WTC11 (cell line): ENCODE results near the gene TMEM185B. TPM values are rescaled to one million over a fixed set of nuclear protein-coding genes. Genes with fewer than 3 reads are reported as not detected.

Experiments used
- ATAC-seq: fragments of 200-7000 bp; cut with Tn5 transposase; 2 replicates; pipeline ENCODE4 v1.10.0; 2021; ENCODE audit warnings: mild to moderate bottlenecking, moderate library complexity
- CTCF ChIA-PET: fragments of 300-600 bp; sonication (Branson Sonifier 250); formaldehyde crosslinking; loops from one replicate; lab custom pipeline; 2021; ENCODE audit warnings: antibody characterized with exemption; lab: Charles Lee
- POLR2A ChIA-PET: fragments of 350-600 bp; sonication (Branson Sonifier 250); formaldehyde crosslinking; loops from one replicate; lab custom pipeline; 2021; ENCODE audit warnings: antibody characterized with exemption; lab: Charles Lee
- DNase-seq: peaks from one replicate; pipeline ENCODE4 v3.0.0; 2021; ENCODE audit warnings: low spot score
- H3K27ac Mint-ChIP-seq: 2 replicates; pipeline ENCODE4 v1.8.0; 2021; ENCODE audit warnings: mixed read lengths
- H3K27me3 Mint-ChIP-seq: 2 replicates; pipeline ENCODE4 v1.8.0; 2021; ENCODE audit warnings: low read depth, mild to moderate bottlenecking, moderate library complexity, mixed read lengths
- H3K36me3 Mint-ChIP-seq: 2 replicates; pipeline ENCODE4 v1.8.0; 2021; ENCODE audit warnings: mixed read lengths
- H3K4me1 Mint-ChIP-seq: 2 replicates; pipeline ENCODE4 v1.8.0; 2022; ENCODE audit warnings: mixed read lengths
- H3K4me3 Mint-ChIP-seq: 2 replicates; pipeline ENCODE4 v1.8.0; 2021; ENCODE audit warnings: mild to moderate bottlenecking, moderate library complexity, mixed read lengths
- H3K9me3 Mint-ChIP-seq: 2 replicates; pipeline ENCODE4 v1.8.0; 2021; ENCODE audit warnings: mixed read lengths
- AFF4 ChIP-seq: sonication (generic); formaldehyde crosslinking; IDR thresholded peaks from 2 replicates; pipeline ENCODE4 v1.8.1; 2023; ENCODE audit warnings: mild to moderate bottlenecking, missing genetic modification reagents, borderline replicate concordance
- ATF1 ChIP-seq: sonication (generic); formaldehyde crosslinking; IDR thresholded peaks from 2 replicates; pipeline ENCODE4 v1.8.1; 2023; ENCODE audit warnings: mild to moderate bottlenecking, moderate library complexity, missing genetic modification reagents
- EMX1 ChIP-seq: fragments of 250-450 bp; sonication (Bioruptor Pico); IDR thresholded peaks from 2 replicates; pipeline ENCODE4 v1.8.0; 2021; ENCODE audit warnings: mild to moderate bottlenecking
- ESRRA ChIP-seq: sonication (generic); formaldehyde crosslinking; IDR thresholded peaks from 2 replicates; pipeline ENCODE4 v1.8.1; 2022; ENCODE audit warnings: mild to moderate bottlenecking, missing genetic modification reagents, borderline replicate concordance
- FOXJ3 ChIP-seq: sonication (generic); formaldehyde crosslinking; IDR thresholded peaks from 2 replicates; pipeline ENCODE4 v1.9.0; 2021; ENCODE audit warnings: missing genetic modification reagents, mild to moderate bottlenecking, borderline replicate concordance
- FOXP1 ChIP-seq: sonication (generic); formaldehyde crosslinking; IDR thresholded peaks from 2 replicates; pipeline ENCODE4 v1.8.0; 2022; ENCODE audit warnings: missing genetic modification reagents, mild to moderate bottlenecking, moderate library complexity, borderline replicate concordance
- MXD4 ChIP-seq: fragments of 250-450 bp; sonication (Bioruptor Pico); IDR thresholded peaks from 2 replicates; pipeline ENCODE4 v1.8.0; 2021; ENCODE audit warnings: mild to moderate bottlenecking, moderate library complexity, borderline replicate concordance
- SMAD4 ChIP-seq: sonication (generic); formaldehyde crosslinking; IDR thresholded peaks from 2 replicates; pipeline ENCODE4 v1.8.0; 2022; ENCODE audit warnings: mild to moderate bottlenecking, missing genetic modification reagents
- ZBTB21 ChIP-seq: sonication (generic); formaldehyde crosslinking; IDR thresholded peaks from 2 replicates; pipeline ENCODE4 v1.8.1; 2023; ENCODE audit warnings: mild to moderate bottlenecking, missing genetic modification reagents, borderline replicate concordance
- ZNF263 ChIP-seq: sonication (generic); formaldehyde crosslinking; IDR thresholded peaks from 2 replicates; pipeline ENCODE4 v1.8.1; 2022; ENCODE audit warnings: low read depth, mild to moderate bottlenecking, moderate library complexity, missing genetic modification reagents
- ZNF423 ChIP-seq: fragments of 250-450 bp; sonication (Bioruptor Pico); IDR thresholded peaks from 2 replicates; pipeline ENCODE4 v2.1.2; 2022; ENCODE audit warnings: mild to moderate bottlenecking, moderate library complexity
- ZNF425 ChIP-seq: fragments of 250-450 bp; sonication (Bioruptor Pico); conservative IDR thresholded peaks from 2 replicates; pipeline ENCODE4 v1.9.0; 2021; ENCODE audit warnings: mild to moderate bottlenecking
- ZNF532 ChIP-seq: fragments of 250-450 bp; sonication (Bioruptor Pico); IDR thresholded peaks from 2 replicates; pipeline ENCODE4 v1.9.0; 2021; ENCODE audit warnings: mild to moderate bottlenecking, borderline replicate concordance
- total RNA-seq: library from RNA; stranded (reverse); gene quantifications from 3 replicates; pipeline ENCODE4 v1.2.3, GENCODE V29; 2021
- TF ChIP-seq, protein P1 (sequence below): sonication (generic); formaldehyde crosslinking; conservative IDR thresholded peaks from 2 replicates; pipeline ENCODE4 v1.8.1; 2022; ENCODE audit warnings: mild to moderate bottlenecking, missing genetic modification reagents
- TF ChIP-seq, protein P2 (sequence below): sonication (generic); formaldehyde crosslinking; conservative IDR thresholded peaks from 2 replicates; pipeline ENCODE4 v1.8.1; 2023; ENCODE audit warnings: mild to moderate bottlenecking, low read depth, missing genetic modification reagents, moderate library complexity
- TF ChIP-seq, protein P3 (sequence below): sonication (generic); formaldehyde crosslinking; IDR thresholded peaks from 2 replicates; pipeline ENCODE4 v1.8.0; 2022; ENCODE audit warnings: mild to moderate bottlenecking, missing genetic modification reagents
- TF ChIP-seq, protein P4 (sequence below): fragments of 250-450 bp; sonication (Bioruptor Pico); IDR thresholded peaks from 2 replicates; pipeline ENCODE4 v2.1.2; 2022; ENCODE audit warnings: mild to moderate bottlenecking, moderate library complexity
- TF ChIP-seq, protein P5 (sequence below): fragments of 250-450 bp; sonication (Bioruptor Pico); IDR thresholded peaks from 2 replicates; pipeline ENCODE4 v1.9.0; 2021; ENCODE audit warnings: moderate library complexity, mild to moderate bottlenecking, inconsistent platforms, borderline replicate concordance

TMEM185B gene
- total RNA-seq, 1 experiment from 2014 or later, result 9.9 TPM

DNA sequence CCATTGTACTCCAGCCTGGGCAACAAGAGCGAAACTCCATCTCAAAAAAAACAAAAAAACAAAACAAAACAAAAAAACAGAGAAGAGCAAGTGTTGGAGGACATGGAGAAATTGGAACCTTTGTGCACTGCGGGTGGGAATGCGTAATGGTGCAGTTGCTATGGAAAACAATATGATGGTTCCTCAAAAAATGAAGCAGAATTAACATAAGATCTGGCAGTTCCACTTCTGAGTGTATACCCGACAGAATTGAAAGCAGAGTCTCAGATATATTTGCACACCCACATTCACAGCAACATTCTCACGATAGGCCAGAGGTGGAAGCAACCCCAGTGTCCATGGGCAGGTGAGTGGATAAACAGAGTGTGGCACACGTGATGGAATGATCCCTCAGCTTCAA, 18.5 kb upstream of the TMEM185B start (continued):
- TF ChIP-seq ATF1 (CRISPR knock-in tag) (no peak), FOXP1 (CRISPR knock-in tag) (no peak)

- no peak for ATAC-seq
- TF ChIP-seq EMX1 (CRISPR knock-in tag) (no peak), ZNF425 (no peak), FOXJ3 (no peak), SMAD4 (CRISPR knock-in tag) (no peak), MXD4 (no peak), AFF4 (CRISPR knock-in tag) (no peak), ZNF423 (CRISPR knock-in tag) (no peak), ESRRA (CRISPR knock-in tag) (no peak), ZNF532 (CRISPR knock-in tag) (no peak), ZBTB21 (CRISPR knock-in tag) (no peak), ZNF263 (CRISPR knock-in tag) (no peak)
- TF ChIP-seq, protein P1, sequence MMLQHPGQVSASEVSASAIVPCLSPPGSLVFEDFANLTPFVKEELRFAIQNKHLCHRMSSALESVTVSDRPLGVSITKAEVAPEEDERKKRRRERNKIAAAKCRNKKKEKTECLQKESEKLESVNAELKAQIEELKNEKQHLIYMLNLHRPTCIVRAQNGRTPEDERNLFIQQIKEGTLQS (CRISPR knock-in tag), result no peak
- TF ChIP-seq, protein P2, sequence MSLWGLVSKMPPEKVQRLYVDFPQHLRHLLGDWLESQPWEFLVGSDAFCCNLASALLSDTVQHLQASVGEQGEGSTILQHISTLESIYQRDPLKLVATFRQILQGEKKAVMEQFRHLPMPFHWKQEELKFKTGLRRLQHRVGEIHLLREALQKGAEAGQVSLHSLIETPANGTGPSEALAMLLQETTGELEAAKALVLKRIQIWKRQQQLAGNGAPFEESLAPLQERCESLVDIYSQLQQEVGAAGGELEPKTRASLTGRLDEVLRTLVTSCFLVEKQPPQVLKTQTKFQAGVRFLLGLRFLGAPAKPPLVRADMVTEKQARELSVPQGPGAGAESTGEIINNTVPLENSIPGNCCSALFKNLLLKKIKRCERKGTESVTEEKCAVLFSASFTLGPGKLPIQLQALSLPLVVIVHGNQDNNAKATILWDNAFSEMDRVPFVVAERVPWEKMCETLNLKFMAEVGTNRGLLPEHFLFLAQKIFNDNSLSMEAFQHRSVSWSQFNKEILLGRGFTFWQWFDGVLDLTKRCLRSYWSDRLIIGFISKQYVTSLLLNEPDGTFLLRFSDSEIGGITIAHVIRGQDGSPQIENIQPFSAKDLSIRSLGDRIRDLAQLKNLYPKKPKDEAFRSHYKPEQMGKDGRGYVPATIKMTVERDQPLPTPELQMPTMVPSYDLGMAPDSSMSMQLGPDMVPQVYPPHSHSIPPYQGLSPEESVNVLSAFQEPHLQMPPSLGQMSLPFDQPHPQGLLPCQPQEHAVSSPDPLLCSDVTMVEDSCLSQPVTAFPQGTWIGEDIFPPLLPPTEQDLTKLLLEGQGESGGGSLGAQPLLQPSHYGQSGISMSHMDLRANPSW, result no peak
- TF ChIP-seq, protein P3, sequence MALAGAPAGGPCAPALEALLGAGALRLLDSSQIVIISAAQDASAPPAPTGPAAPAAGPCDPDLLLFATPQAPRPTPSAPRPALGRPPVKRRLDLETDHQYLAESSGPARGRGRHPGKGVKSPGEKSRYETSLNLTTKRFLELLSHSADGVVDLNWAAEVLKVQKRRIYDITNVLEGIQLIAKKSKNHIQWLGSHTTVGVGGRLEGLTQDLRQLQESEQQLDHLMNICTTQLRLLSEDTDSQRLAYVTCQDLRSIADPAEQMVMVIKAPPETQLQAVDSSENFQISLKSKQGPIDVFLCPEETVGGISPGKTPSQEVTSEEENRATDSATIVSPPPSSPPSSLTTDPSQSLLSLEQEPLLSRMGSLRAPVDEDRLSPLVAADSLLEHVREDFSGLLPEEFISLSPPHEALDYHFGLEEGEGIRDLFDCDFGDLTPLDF (CRISPR knock-in tag), result no peak
- TF ChIP-seq, protein P4, sequence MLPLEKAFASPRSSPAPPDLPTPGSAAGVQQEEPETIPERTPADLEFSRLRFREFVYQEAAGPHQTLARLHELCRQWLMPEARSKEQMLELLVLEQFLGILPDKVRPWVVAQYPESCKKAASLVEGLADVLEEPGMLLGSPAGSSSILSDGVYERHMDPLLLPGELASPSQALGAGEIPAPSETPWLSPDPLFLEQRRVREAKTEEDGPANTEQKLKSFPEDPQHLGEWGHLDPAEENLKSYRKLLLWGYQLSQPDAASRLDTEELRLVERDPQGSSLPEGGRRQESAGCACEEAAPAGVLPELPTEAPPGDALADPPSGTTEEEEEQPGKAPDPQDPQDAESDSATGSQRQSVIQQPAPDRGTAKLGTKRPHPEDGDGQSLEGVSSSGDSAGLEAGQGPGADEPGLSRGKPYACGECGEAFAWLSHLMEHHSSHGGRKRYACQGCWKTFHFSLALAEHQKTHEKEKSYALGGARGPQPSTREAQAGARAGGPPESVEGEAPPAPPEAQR (CRISPR knock-in tag), result no peak
- TF ChIP-seq, protein P5, sequence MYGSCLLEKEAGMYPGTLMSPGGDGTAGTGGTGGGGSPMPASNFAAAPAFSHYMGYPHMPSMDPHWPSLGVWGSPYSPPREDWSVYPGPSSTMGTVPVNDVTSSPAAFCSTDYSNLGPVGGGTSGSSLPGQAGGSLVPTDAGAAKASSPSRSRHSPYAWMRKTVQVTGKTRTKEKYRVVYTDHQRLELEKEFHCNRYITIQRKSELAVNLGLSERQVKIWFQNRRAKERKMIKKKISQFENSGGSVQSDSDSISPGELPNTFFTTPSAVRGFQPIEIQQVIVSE, result no peak
Observed at GRCh38 chr2:120240901-120241429, 17.8 kb upstream of the TMEM185B start.

More at GRCh38 chr2:120240901-120241429, 17.8 kb upstream of the TMEM185B start:
- CTCF ChIA-PET, result interaction anchor here (1.0 kb wide), 1 partner anchor 12 kb away, joined by 3 read pairs; the partner anchor contains the start of gene RALB
- peaks cover 16% of the 10 kb centered on the region for H3K27me3 Mint-ChIP-seq
- H3K36me3 Mint-ChIP-seq, result no peaks in the 10 kb centered on the region
- POLR2A ChIA-PET, result no interaction called here
- peaks cover 6% of the 10 kb centered on the region; the same call in 1 of the 2 replicates for H3K9me3 Mint-ChIP-seq
- H3K4me1 Mint-ChIP-seq, result peaks cover 37% of the 10 kb centered on the region
- H3K4me3 Mint-ChIP-seq, result no peak overlapping the region
- H3K27ac Mint-ChIP-seq, result no peak overlapping the region
- no peak for DNase-seq
